ENCODE data around the gene TFE3.

The TFE3 gene

GRCh38 chrX:49030283-49030682 lies 12.9 kb downstream of the TFE3 start:
- no peak for TF ChIP-seq POLR2AphosphoS5 (IDR thresholded peaks at IDR 0.05; ENCODE audit: low read depth, low read length)
- FAIRE-seq (no peak), DNase-seq (ENCODE audit: insufficient read length) (no peak)

DNA sequence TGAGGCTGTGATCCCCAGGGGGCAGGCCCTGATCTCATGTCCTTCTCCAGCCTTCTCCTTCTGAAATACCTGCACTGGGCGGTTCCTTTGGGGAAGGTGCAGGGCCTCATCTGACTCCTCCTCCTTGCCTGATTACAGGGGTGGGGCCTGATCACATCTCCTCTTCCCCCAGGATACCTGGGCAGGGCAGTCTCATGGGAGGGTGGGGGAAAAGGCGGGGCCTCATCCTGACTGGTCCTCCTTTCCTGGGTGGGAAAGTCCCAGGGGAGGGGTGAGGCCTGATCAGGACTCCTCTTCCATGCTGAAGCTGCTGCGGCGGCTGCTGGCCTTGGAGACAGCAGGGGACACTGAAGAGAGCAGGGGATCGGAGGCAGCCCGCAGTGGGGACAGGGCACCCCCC lies 13.3 kb downstream of the TFE3 start:
- DNase-seq (ENCODE audit: insufficient read length) (no peak), FAIRE-seq (no peak)
- TF ChIP-seq POLR2AphosphoS5 (IDR thresholded peaks at IDR 0.05; ENCODE audit: low read depth, low read length), result no peak
- no peak for TF ChIP-seq POLR2A (IDR thresholded peaks at IDR 0.05; ENCODE audit: low read depth, low read length)
- no peak for TF ChIP-seq TAF1 (IDR thresholded peaks at IDR 0.05; ENCODE audit: borderline replicate concordance, low read depth, low read length)

DNA sequence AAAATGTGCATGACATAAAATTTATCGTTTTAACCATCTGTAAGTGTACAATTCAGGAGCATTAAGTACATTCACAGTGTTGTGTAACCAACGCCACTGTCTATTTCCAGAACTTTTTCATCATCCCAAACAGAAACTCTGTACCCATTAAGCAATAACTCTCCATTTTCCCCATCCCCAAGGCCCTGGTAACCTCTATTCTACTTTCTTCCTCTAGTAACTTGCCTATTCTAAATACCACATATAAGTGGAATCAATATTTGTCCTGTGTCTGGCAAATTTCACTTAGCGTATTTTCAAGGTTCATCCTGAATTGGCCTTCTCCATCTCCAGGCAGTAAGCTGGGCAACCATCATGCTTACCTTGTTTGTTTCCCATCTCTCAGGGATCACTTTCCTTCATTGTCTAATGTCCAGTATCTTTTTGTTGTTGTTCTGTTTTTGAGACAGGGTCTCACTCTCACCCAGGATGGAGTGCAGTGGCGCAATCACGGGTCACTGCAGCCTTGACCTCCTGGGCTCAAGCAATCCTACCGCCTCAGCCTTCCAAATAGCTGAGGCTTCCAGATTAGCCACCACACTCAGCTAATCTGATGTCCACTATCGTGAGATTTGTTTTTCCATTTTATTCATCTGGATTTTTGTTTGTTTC lies 23.4 kb downstream of the TFE3 start:
- no peak for TF ChIP-seq POLR2AphosphoS5 (IDR thresholded peaks at IDR 0.05; ENCODE audit: low read depth, low read length)
- DNase-seq (ENCODE audit: insufficient read length) (no peak), FAIRE-seq (no peak)

- TF ChIP-seq TAF1 (IDR thresholded peaks at IDR 0.05; ENCODE audit: borderline replicate concordance, low read depth, low read length) (no peak), POLR2A (IDR thresholded peaks at IDR 0.05; ENCODE audit: low read depth, low read length) (no peak), POLR2AphosphoS5 (IDR thresholded peaks at IDR 0.05; ENCODE audit: low read depth, low read length) (no peak)
- no peak for FAIRE-seq
- no peak for DNase-seq (ENCODE audit: insufficient read length)
Observed at GRCh38 chrX:49019050-49019449, 24.1 kb downstream of the TFE3 start.

DNA sequence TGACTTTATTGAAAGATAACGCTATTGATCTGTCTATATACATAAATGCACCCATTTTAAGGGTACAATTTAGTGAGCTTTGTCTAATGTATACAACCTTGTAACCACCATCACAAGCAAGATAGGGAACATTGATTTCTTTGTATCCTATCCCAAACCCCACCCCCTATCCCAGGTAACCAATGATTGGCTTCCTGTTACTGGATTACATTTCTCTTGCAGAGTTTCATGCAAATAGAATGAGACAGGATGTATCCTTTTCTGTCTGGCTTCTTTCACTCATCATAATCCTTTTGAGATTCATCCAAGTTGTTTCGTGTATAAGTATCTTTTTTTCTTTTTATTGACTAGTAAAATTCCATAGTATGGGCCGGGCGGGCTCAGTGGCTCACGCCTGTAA lies 39.5 kb downstream of the TFE3 start:
- DNase-seq (ENCODE audit: insufficient read length) (no peak), FAIRE-seq (no peak)
- TF ChIP-seq TAF1 (IDR thresholded peaks at IDR 0.05; ENCODE audit: borderline replicate concordance, low read depth, low read length) (no peak), POLR2AphosphoS5 (IDR thresholded peaks at IDR 0.05; ENCODE audit: low read depth, low read length) (no peak), POLR2A (IDR thresholded peaks at IDR 0.05; ENCODE audit: low read depth, low read length) (no peak)

GRCh38 chrX:49002091-49002935 lies 40.8 kb downstream of the TFE3 start, which contains the start of gene GRIPAP1:
Gene GRIPAP1 (minus strand): TSS chrX:49002264. CDS start chrX:49002229, 35 bp downstream.
- FAIRE-seq (peak; percentile 90), DNase-seq (ENCODE audit: insufficient read length) (peak; percentile 58)
- peak; percentile 78 for TF ChIP-seq POLR2AphosphoS5 (IDR thresholded peaks at IDR 0.05; ENCODE audit: low read depth, low read length)
- peak; percentile 98 for TF ChIP-seq TAF1 (IDR thresholded peaks at IDR 0.05; ENCODE audit: borderline replicate concordance, low read depth, low read length)
- TF ChIP-seq POLR2A (IDR thresholded peaks at IDR 0.05; ENCODE audit: low read depth, low read length), result peak; percentile 85; the same call in 1 of the 2 replicates

DNA sequence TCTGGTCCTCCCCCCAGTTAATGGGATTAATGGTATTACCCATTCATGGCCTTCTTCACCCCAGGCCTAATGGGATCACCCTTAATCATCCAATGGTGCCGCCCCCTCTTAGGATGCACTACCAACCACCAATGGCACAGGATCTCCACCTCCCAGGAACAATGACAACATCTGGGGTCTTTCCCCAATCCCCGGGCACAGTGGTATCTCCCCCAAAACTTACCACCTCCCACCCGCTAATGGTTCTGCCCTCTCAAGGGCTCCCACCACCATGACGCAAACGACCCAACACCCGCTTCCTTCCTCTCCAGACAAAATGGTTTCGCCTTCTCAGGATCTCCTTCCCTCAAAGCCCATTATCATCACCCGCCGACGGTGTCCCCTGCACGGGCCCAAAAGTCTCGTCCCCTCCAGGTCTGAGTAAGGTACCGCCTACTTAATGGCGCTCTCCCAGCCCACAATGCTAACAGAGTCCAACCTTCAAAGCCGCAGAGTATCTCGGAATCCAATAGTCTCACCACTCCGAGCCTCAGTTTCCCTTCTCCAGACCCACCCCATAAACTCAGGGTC lies 41.6 kb downstream of the TFE3 start:
- peak; percentile 70 for FAIRE-seq

GRCh38 chrX:49000636-49001035 lies 42.5 kb downstream of the TFE3 start:
- TF ChIP-seq POLR2AphosphoS5 (IDR thresholded peaks at IDR 0.05; ENCODE audit: low read depth, low read length) (no peak), POLR2A (IDR thresholded peaks at IDR 0.05; ENCODE audit: low read depth, low read length) (no peak), TAF1 (IDR thresholded peaks at IDR 0.05; ENCODE audit: borderline replicate concordance, low read depth, low read length) (no peak)
- no peak for FAIRE-seq
- no peak for DNase-seq (ENCODE audit: insufficient read length)

More for the DNA sequence above, 41.6 kb downstream of the TFE3 start:
- DNase-seq (ENCODE audit: insufficient read length), result no peak
- no peak for TF ChIP-seq TAF1 (IDR thresholded peaks at IDR 0.05; ENCODE audit: borderline replicate concordance, low read depth, low read length)
- no peak for TF ChIP-seq POLR2A (IDR thresholded peaks at IDR 0.05; ENCODE audit: low read depth, low read length)

GRCh38 chrX:48999030-48999429 lies 44.1 kb downstream of the TFE3 start:
- DNase-seq (ENCODE audit: insufficient read length), result no peak
- no peak for FAIRE-seq

DNA sequence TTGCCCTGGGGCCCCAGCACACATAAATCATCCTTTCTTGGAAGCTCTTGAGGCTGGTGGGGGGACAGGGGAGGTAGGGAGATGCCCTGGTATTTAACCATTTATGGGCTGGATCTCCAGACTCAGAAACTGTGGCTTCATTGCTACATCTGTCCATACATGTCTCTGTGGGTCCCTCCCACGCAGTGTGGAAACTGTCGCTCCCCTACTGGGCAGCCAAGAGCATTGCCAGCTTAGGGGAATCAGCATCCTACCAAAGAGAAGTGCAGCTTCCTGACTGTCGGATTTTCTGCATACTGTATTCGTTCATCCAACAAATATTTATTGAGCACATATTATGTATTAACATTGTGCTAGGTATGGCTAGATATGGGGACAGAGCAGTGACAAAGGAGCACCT lies 44.8 kb downstream of the TFE3 start:
- FAIRE-seq, result no peak
- no peak for DNase-seq (ENCODE audit: insufficient read length)
- TF ChIP-seq POLR2A (IDR thresholded peaks at IDR 0.05; ENCODE audit: low read depth, low read length) (no peak), POLR2AphosphoS5 (IDR thresholded peaks at IDR 0.05; ENCODE audit: low read depth, low read length) (no peak), TAF1 (IDR thresholded peaks at IDR 0.05; ENCODE audit: borderline replicate concordance, low read depth, low read length) (no peak)

More at GRCh38 chrX:48999030-48999429, 44.1 kb downstream of the TFE3 start:
- TF ChIP-seq TAF1 (IDR thresholded peaks at IDR 0.05; ENCODE audit: borderline replicate concordance, low read depth, low read length), result no peak
- TF ChIP-seq POLR2AphosphoS5 (IDR thresholded peaks at IDR 0.05; ENCODE audit: low read depth, low read length), result no peak
- TF ChIP-seq POLR2A (IDR thresholded peaks at IDR 0.05; ENCODE audit: low read depth, low read length), result no peak

DNA sequence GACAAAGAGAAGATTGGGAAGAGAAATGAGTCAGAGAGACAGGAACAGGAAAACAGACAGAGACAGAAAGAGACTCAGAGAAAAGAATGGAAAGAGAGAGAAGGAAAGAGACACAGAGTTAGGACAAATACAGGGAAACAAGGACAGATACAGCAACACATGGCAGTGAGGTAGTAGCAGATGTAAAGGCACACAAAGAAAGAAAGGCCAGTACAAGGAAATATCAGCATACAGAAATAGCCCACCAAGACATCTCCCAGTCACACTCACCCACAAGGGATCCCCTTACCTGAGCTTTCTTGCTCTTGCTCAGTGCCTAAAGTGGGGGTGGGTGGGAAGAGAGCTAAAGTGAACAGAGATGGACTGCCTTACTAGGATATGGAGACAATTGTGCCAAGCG lies 45.3 kb downstream of the TFE3 start:
- TF ChIP-seq TAF1 (IDR thresholded peaks at IDR 0.05; ENCODE audit: borderline replicate concordance, low read depth, low read length) (no peak), POLR2A (IDR thresholded peaks at IDR 0.05; ENCODE audit: low read depth, low read length) (no peak), POLR2AphosphoS5 (IDR thresholded peaks at IDR 0.05; ENCODE audit: low read depth, low read length) (no peak)
- FAIRE-seq, result no peak
- DNase-seq (ENCODE audit: insufficient read length), result no peak

GRCh38 chrX:48997455-48997854 lies 45.7 kb downstream of the TFE3 start:
- TF ChIP-seq POLR2AphosphoS5 (IDR thresholded peaks at IDR 0.05; ENCODE audit: low read depth, low read length) (no peak), TAF1 (IDR thresholded peaks at IDR 0.05; ENCODE audit: borderline replicate concordance, low read depth, low read length) (no peak), POLR2A (IDR thresholded peaks at IDR 0.05; ENCODE audit: low read depth, low read length) (no peak)
- FAIRE-seq (no peak), DNase-seq (ENCODE audit: insufficient read length) (no peak)

Measured in GM12892 (cell line).